ENCODE data around the gene C19orf38. TPM values are rescaled to one million over a fixed set of nuclear protein-coding genes. Genes with fewer than 3 reads are reported as not detected.
A peak's percentile ranks its signal among the peaks of the same experiment; 100 is the strongest.

Gene C19orf38
- total and polyA plus RNA-seq, 9 of the 15 experiments (the other 6 are each of a cell fraction or from before 2014, with no cell fraction given): 0.14 to 0.18 TPM; not detected in 7

GRCh38 chr19:10872546-10873107 is 24.4 kb downstream of the C19orf38 start (continued):
- TF ChIP-seq RBM39 (optimal IDR thresholded peaks at IDR 0.05; ENCODE audit: low read depth, low read length) (no peak), HBP1 (CRISPR knock-in tag; IDR thresholded peaks at IDR 0.05) (no peak), MAX (CRISPR knock-in tag; IDR thresholded peaks at IDR 0.05) (peak; percentile 58; the same call in 1 of the 2 replicates), TEAD4 (IDR thresholded peaks at IDR 0.05; ENCODE audit: low read length) (no peak), TEAD4 (CRISPR knock-in tag; IDR thresholded peaks at IDR 0.05; ENCODE audit: borderline replicate concordance) (0 out of 2 replicates have a peak, but pooled peaks have one; percentile 39), ZNF77 (CRISPR knock-in tag; IDR thresholded peaks at IDR 0.05) (no peak), BRD9 (IDR thresholded peaks at IDR 0.05; ENCODE audit: low read depth, partially characterized antibody) (no peak), ARID4B (CRISPR knock-in tag; IDR thresholded peaks at IDR 0.05) (0 out of 2 replicates have a peak, but pooled peaks have one; percentile 9), ARID3B (CRISPR knock-in tag; IDR thresholded peaks at IDR 0.05; ENCODE audit: borderline replicate concordance) (no peak), PYGO2 (tag; IDR thresholded peaks at IDR 0.05) (no peak), ZNF143 (CRISPR knock-in tag; IDR thresholded peaks at IDR 0.05) (no peak), ZNF511 (CRISPR knock-in tag; IDR thresholded peaks at IDR 0.05) (no peak), DDX20 (tag; IDR thresholded peaks at IDR 0.05; ENCODE audit: low read depth) (no peak), SMARCA4 (IDR thresholded peaks at IDR 0.05) (no peak), NR2C1 (IDR thresholded peaks at IDR 0.05) (no peak), NR2C1 (tag; IDR thresholded peaks at IDR 0.05) (no peak), SAP30 (IDR thresholded peaks at IDR 0.05; ENCODE audit: borderline replicate concordance, insufficient read depth, low read depth, low read length, poor library complexity, severe bottlenecking) (peak; percentile 7), OTX1 (CRISPR knock-in tag; IDR thresholded peaks at IDR 0.05) (no peak), FIP1L1 (IDR thresholded peaks at IDR 0.05; ENCODE audit: low read depth, low read length, poor library complexity, severe bottlenecking) (no peak), HSF4 (CRISPR knock-in tag; IDR thresholded peaks at IDR 0.05; ENCODE audit: borderline replicate concordance) (no peak)

Data from K562 (cell line).